ENCODE results near the gene NAT8L.

NAT8L gene

GRCh38 chr4:2036327-2036726 lies 22.8 kb upstream of the NAT8L start:
- no peak overlapping the region for H3K27ac ChIP-seq
- TF ChIP-seq, protein P1, sequence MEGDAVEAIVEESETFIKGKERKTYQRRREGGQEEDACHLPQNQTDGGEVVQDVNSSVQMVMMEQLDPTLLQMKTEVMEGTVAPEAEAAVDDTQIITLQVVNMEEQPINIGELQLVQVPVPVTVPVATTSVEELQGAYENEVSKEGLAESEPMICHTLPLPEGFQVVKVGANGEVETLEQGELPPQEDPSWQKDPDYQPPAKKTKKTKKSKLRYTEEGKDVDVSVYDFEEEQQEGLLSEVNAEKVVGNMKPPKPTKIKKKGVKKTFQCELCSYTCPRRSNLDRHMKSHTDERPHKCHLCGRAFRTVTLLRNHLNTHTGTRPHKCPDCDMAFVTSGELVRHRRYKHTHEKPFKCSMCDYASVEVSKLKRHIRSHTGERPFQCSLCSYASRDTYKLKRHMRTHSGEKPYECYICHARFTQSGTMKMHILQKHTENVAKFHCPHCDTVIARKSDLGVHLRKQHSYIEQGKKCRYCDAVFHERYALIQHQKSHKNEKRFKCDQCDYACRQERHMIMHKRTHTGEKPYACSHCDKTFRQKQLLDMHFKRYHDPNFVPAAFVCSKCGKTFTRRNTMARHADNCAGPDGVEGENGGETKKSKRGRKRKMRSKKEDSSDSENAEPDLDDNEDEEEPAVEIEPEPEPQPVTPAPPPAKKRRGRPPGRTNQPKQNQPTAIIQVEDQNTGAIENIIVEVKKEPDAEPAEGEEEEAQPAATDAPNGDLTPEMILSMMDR (conservative IDR thresholded peaks at IDR 0.05), result no peak
- no peak for TF ChIP-seq ZFX (IDR thresholded peaks at IDR 0.05)

DNA sequence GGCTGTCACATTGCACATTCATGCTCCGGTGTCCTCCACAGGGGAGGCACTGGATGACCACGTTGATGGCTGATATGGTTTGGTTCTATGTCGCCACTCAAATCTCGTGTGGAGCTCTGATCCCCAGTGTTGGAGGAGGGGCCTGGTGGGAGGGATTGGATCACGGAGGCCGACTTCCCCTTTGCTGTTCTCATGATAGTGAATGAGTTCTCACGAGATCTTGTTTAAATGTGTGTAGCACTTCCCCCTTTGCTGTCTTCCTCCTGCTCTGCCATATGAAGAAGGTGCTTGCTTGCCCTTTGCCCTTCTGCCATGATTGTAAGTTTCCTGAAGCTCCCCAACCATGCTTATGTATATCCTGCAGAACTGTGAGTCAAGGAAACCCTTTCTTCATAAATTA lies 22.3 kb upstream of the NAT8L start:
- TF ChIP-seq, protein P1 (conservative IDR thresholded peaks at IDR 0.05), result no peak
- no peak for TF ChIP-seq ZFX (IDR thresholded peaks at IDR 0.05)
- H3K27ac ChIP-seq, result no peak overlapping the region

GRCh38 chr4:2040391-2041238 lies 18.5 kb upstream of the NAT8L start:
- TF ChIP-seq, protein P1 (conservative IDR thresholded peaks at IDR 0.05), result no peak
- TF ChIP-seq ZFX (IDR thresholded peaks at IDR 0.05), result no peak
- H3K27ac ChIP-seq, result no peak overlapping the region

GRCh38 chr4:2041239-2042130 lies 17.6 kb upstream of the NAT8L start:
- TF ChIP-seq ZFX (IDR thresholded peaks at IDR 0.05), result no peak
- TF ChIP-seq, protein P1 (conservative IDR thresholded peaks at IDR 0.05), result no peak
- peak overlapping the region; percentile 32; the same call in 1 of the 2 replicates for H3K27ac ChIP-seq

DNA sequence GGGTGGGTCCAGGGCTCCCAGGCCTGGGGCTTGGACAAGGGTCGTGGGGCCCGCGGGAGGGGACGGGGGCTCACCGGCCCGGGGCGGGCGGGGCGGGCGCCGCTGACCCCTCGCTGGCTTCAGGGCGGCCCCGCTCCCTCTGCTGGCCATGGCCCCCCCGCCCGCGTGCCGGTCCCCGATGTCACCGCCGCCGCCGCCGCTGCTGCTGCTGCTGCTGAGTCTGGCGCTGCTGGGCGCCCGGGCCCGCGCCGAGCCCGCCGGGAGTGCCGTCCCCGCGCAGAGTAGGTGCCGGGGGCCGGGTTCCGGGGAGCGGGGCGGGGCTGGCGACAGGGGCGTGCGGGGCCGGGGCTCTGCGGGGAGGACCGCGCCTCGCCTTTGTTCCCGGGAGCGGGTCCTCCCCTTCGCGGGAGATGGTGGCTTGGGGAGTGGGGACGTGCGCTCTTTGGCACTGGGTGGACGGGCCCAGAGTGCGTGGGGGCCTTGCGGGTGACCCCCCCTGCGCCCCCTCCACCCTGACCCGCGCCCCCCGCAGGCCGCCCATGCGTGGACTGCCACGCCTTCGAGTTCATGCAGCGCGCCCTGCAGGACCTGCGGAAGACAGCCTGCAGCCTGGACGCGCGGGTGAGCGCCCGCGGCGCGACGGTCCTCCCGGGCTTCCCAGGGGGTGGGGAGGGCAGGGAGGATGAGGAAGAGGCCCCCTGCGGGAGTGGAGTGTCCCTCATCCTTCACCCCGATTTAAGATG lies 16.8 kb upstream of the NAT8L start:
- TF ChIP-seq, protein P1 (conservative IDR thresholded peaks at IDR 0.05), result no peak
- no peak for TF ChIP-seq ZFX (IDR thresholded peaks at IDR 0.05)
- H3K27ac ChIP-seq, result peak overlapping the region; percentile 32; the same call in 1 of the 2 replicates

DNA sequence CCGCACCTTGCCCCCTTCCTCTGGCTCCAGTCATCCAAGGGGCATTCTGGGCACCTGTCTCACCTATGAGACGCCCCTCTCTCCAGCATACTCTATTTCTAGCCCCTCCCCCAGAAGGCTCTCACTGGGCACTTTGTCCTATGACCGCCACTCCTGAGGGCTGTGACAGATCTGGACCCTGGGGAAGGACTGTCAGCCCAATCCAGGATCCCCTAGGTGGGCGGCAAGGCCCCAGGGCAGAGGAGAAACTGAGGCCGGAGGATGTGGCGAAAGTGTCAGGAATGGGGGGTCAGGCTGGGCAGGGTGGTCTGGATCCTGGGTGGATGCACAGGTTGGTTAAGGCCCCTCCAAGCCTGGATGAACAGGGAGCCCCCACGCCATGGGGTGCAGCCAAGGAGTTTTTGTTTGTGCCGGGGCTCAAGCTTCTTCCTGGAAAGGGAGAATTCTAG lies 16.2 kb upstream of the NAT8L start:
- no peak overlapping the region for H3K27ac ChIP-seq

More for the DNA sequence above, 16.2 kb upstream of the NAT8L start:
- no peak for TF ChIP-seq ZFX (IDR thresholded peaks at IDR 0.05)
- TF ChIP-seq, protein P1 (conservative IDR thresholded peaks at IDR 0.05), result no peak
